ENCODE data around the gene CLIC2. TPM values are rescaled to one million over a fixed set of nuclear protein-coding genes. Genes with fewer than 3 reads are reported as not detected.

Gene CLIC2
- total and polyA plus RNA-seq, 4 donors: 24.6 to 31.5 (median 26.4) TPM

DNA sequence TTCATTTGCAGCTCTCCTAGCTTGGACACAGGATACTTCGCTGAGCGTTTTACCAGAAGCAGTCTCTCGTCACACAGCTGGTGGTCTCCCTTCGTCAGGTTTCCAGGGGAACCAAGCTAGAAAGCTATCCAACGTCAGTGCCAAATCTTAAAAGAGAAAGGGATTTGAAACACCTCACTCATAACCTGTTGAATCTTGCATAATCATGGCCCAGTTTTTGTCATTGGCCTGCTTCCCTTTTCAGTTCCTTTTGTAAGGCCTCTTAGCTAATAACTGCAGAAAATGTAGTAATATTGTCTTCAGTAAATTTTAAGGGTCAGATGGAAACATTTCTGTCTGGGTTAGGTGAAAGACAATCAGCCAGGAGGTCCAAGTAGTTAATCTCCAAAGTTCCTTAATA, 92.1 kb downstream of the CLIC2 start:
- ATAC-seq (ENCODE audit: insufficient read depth, low FRiP score): no peak
- TF ChIP-seq, protein P1, sequence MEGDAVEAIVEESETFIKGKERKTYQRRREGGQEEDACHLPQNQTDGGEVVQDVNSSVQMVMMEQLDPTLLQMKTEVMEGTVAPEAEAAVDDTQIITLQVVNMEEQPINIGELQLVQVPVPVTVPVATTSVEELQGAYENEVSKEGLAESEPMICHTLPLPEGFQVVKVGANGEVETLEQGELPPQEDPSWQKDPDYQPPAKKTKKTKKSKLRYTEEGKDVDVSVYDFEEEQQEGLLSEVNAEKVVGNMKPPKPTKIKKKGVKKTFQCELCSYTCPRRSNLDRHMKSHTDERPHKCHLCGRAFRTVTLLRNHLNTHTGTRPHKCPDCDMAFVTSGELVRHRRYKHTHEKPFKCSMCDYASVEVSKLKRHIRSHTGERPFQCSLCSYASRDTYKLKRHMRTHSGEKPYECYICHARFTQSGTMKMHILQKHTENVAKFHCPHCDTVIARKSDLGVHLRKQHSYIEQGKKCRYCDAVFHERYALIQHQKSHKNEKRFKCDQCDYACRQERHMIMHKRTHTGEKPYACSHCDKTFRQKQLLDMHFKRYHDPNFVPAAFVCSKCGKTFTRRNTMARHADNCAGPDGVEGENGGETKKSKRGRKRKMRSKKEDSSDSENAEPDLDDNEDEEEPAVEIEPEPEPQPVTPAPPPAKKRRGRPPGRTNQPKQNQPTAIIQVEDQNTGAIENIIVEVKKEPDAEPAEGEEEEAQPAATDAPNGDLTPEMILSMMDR (IDR thresholded peaks at IDR 0.05; ENCODE audit: control extremely low read depth, extremely low read depth): no peak
- WGBS, 2 donors: 35 to 58% methylated on average over 5 of the region's 5 CpGs

DNA sequence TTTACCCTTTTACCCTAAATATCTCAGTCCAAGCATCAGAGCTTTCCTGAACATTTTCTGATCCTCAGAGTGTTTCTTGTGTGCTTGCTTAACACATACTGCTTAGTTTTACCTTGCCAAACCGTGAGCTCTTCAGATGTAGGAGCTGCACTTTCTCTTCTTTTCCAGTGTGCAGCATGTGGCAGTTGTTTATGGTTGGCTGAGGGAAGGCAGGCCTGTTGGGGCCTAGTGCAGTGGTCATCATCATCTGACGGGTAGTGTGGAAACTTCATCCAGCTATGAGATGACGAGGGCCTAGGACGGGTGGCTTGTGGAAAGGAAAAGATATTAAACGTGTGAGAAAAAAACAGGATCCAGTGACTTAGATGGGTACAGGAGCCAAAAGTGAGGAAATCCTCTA, 96.7 kb downstream of the CLIC2 start:
- Histone ChIP-seq H3K27ac (ENCODE audit: low read depth in 1 of 2, low read length in 1 of 2) (no peak overlapping the region), H3K27me3 (ENCODE audit: control insufficient read depth in 3 of 3, insufficient read depth in 3 of 3, low read length in 2 of 3) (no peaks in the 10 kb centered on the region), H3K4me1 (ENCODE audit: control insufficient read depth in 5 of 5, insufficient read depth in 5 of 5, low read length in 5 of 5) (no peaks in the 10 kb centered on the region), H3K9ac (ENCODE audit: insufficient read depth in 1 of 2, low read length in 2 of 2) (no peak overlapping the region), H3K9me3 (ENCODE audit: control insufficient read depth in 4 of 4, insufficient read depth in 3 of 4, low read length in 3 of 4) (no peaks in the 10 kb centered on the region), H3K36me3 (ENCODE audit: control insufficient read depth in 4 of 4, insufficient read depth in 4 of 4, low read length in 4 of 4) (peaks cover 0 to 11% (median 5%) of the 10 kb centered on the region in 4 donors), H3K4me3 (no peak overlapping the region)
- 79 to 91% methylated on average over 5 of the region's 5 CpGs for WGBS, 2 donors
- TF ChIP-seq, protein P1 (IDR thresholded peaks at IDR 0.05; ENCODE audit: control extremely low read depth, extremely low read depth): no peak
- ATAC-seq (ENCODE audit: insufficient read depth, low FRiP score) (no peak), DNase-seq (no peak)

More for the DNA sequence above, 92.1 kb downstream of the CLIC2 start:
- no peaks in the 10 kb centered on the region for H3K27me3 ChIP-seq (ENCODE audit: control insufficient read depth in 3 of 3, insufficient read depth in 3 of 3, low read length in 2 of 3)
- H3K36me3 ChIP-seq (ENCODE audit: control insufficient read depth in 4 of 4, insufficient read depth in 4 of 4, low read length in 4 of 4): peaks cover 0 to 5% (median 4%) of the 10 kb centered on the region in 4 donors
- H3K4me1 ChIP-seq (ENCODE audit: control insufficient read depth in 5 of 5, insufficient read depth in 5 of 5, low read length in 5 of 5): no peaks in the 10 kb centered on the region
- H3K4me3 ChIP-seq: no peak overlapping the region
- DNase-seq: no peak
- no peak overlapping the region for H3K9ac ChIP-seq (ENCODE audit: insufficient read depth in 1 of 2, low read length in 2 of 2)
- no peak overlapping the region for H3K27ac ChIP-seq (ENCODE audit: low read depth in 1 of 2, low read length in 1 of 2)
- H3K9me3 ChIP-seq (ENCODE audit: control insufficient read depth in 4 of 4, insufficient read depth in 3 of 4, low read length in 3 of 4): peaks cover 0 to 4% (median 0%) of the 10 kb centered on the region in 4 donors

DNA sequence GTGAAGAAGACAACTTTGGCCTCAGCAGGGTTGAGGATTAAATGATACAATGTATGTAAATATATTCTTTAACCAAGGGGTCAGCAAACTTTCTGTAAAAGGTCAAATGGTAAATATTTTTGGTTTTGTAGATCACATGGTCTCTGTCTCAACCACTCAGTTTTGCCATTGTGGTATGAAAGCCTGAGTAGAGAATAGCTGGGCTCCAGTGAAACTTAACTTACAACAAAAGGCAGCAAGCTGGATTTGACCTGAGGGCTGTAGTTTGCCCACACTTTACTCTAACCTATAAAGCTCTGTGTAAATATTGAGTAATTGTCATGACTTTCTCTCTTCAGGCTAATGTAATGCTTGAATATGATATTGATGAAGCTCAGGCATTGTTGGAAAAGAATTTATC, 98.5 kb downstream of the CLIC2 start:
- Histone ChIP-seq H3K27me3 (ENCODE audit: control insufficient read depth in 3 of 3, insufficient read depth in 3 of 3, low read length in 2 of 3) (no peaks in the 10 kb centered on the region), H3K4me3 (no peak overlapping the region), H3K9ac (ENCODE audit: insufficient read depth in 1 of 2, low read length in 2 of 2) (no peak overlapping the region), H3K4me1 (ENCODE audit: control insufficient read depth in 5 of 5, insufficient read depth in 5 of 5, low read length in 5 of 5) (no peaks in the 10 kb centered on the region), H3K9me3 (ENCODE audit: control insufficient read depth in 4 of 4, insufficient read depth in 3 of 4, low read length in 3 of 4) (no peaks in the 10 kb centered on the region), H3K27ac (ENCODE audit: low read depth in 1 of 2, low read length in 1 of 2) (no peak overlapping the region), H3K36me3 (ENCODE audit: control insufficient read depth in 4 of 4, insufficient read depth in 4 of 4, low read length in 4 of 4) (peaks cover 0 to 19% (median 7%) of the 10 kb centered on the region in 4 donors)
- DNase-seq (no peak), ATAC-seq (ENCODE audit: insufficient read depth, low FRiP score) (no peak)
- TF ChIP-seq, protein P1 (IDR thresholded peaks at IDR 0.05; ENCODE audit: control extremely low read depth, extremely low read depth): no peak

DNA sequence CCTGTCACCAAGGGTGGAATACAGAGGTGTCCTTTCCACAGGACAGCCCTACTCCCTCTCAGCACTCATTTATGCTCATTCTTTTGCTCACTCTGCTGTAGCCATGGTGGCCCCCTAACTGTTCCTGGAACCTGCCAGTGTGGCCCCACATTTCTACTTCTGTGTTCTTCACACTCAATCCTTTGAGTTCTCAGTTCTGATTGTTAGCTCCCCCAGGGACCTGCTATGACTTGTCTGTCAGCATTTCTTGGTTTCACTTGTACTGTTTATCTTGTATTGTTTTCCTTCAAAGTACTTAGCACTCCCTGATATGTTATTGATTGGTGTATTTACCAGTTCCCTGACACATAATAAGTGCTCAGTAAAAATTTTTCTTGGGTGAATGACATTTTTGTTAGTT, 103.3 kb downstream of the CLIC2 start:
- no peaks in the 10 kb centered on the region for H3K4me1 ChIP-seq (ENCODE audit: control insufficient read depth in 5 of 5, insufficient read depth in 5 of 5, low read length in 5 of 5)
- no peak overlapping the region for H3K4me3 ChIP-seq
- TF ChIP-seq, protein P1 (IDR thresholded peaks at IDR 0.05; ENCODE audit: control extremely low read depth, extremely low read depth): no peak
- ATAC-seq (ENCODE audit: insufficient read depth, low FRiP score) (no peak), DNase-seq (no peak)
- no peak overlapping the region for H3K27ac ChIP-seq (ENCODE audit: low read depth in 1 of 2, low read length in 1 of 2)
- no peaks in the 10 kb centered on the region for H3K27me3 ChIP-seq (ENCODE audit: control insufficient read depth in 3 of 3, insufficient read depth in 3 of 3, low read length in 2 of 3)
- H3K9ac ChIP-seq (ENCODE audit: insufficient read depth in 1 of 2, low read length in 2 of 2): no peak overlapping the region
- H3K9me3 ChIP-seq (ENCODE audit: control insufficient read depth in 4 of 4, insufficient read depth in 3 of 4, low read length in 3 of 4): no peaks in the 10 kb centered on the region
- H3K36me3 ChIP-seq (ENCODE audit: control insufficient read depth in 4 of 4, insufficient read depth in 4 of 4, low read length in 4 of 4): peaks cover 0 to 29% (median 4%) of the 10 kb centered on the region in 4 donors

All from lung (tissue), 12 donors.